ENCODE results near the gene SLC26A1.
"Not testable (repeated sequence)": the region's sequence is repeated elsewhere in the genome, so short reads cannot be mapped to it uniquely, and the experiment has no call there.

Gene SLC26A1

DNA sequence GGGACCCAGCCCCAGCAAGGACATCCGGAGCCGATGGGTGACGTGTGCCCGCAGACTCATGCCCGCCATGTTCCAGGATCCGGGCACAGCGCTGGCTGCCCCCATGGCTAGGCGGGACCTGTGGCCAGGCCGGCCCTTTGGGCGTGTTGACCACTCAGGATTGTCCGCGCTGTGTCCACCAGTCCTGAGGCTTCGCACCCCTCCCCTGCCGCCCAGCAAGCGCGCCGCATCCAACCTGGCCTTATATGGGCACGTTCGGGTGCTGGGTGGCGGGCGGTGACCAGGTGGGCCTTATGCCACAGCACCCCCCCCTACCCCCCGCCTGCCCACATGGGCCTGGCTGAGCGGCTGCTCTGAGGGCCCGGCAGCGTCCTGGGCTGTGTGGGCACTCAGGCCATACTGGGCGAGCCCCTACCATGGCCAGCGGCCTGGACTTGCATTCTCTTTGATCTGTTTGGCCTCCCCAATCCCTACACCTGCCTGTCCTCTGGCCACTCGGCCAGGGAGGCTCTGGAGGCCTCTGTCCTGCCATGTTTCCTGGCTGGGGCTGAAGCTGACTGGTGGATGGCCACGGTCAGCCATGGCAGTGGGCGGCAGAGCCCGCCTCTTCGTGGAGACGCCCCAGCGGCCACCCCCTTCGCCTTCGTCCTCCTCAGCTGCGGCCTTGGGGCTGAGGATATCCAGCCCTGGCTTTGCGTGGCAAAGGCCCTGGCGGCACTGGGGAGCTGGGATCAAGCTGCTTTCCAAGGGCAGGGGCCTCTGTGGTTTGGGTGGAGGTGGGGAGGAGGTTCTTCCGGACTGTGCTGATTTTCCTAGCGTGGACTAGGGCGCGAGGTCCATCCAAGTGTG, 20.2 kb upstream of the SLC26A1 start:
- DNase-seq: no peak

DNA sequence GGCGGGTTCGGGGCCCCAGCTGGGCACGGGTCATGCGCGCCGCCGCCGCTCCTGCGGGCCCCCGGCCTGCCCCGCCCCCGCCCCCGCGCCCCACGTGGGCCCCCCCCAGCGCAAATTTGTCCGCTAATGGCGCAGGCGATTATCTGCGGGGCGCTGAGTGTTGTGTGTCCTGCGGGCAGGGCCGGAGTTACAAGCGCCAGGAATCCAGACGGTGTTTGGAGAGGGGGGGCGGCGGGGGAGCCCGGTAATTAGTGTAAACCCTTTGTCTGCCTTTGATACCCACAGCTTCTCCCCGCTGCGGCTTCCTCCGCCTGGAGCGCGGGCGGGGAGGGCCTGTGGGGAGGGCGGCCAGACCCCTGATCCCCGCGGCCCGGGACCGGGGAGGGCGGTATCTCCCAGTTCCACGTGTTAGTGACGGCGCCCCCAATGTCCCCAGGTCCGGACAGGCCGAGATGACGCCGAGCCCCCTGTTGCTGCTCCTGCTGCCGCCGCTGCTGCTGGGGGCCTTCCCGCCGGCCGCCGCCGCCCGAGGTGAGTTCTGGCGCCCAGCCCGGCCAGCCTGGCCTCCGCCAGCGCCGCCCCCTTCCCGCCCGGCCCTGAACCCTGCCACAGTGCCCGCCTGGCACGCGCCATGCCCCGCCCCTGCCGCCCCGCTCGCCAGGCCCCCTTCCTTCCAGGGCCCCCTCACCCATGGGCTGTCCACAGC, 19.0 kb upstream of the SLC26A1 start:
- DNase-seq: no peak

DNA sequence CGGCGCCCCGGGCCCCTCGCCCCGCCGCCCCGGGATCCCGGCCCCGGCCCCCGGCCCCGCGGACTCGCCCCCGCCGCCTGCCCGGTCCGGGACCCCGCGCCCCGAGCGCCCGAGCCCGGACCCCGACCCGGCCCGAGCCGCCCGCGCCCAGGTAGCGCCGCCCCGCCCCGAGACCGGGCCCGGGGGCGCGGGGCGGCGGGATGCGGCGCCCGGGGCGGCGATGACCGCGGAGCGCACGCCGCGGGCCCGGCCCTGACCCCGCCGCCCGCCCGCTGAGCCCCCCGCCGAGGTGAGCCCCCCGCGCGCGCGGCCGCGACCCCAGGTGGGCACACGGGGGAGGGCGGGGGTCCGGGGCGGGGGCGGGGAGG, 18.4 kb upstream of the SLC26A1 start:
- DNase-seq: no peak

DNA sequence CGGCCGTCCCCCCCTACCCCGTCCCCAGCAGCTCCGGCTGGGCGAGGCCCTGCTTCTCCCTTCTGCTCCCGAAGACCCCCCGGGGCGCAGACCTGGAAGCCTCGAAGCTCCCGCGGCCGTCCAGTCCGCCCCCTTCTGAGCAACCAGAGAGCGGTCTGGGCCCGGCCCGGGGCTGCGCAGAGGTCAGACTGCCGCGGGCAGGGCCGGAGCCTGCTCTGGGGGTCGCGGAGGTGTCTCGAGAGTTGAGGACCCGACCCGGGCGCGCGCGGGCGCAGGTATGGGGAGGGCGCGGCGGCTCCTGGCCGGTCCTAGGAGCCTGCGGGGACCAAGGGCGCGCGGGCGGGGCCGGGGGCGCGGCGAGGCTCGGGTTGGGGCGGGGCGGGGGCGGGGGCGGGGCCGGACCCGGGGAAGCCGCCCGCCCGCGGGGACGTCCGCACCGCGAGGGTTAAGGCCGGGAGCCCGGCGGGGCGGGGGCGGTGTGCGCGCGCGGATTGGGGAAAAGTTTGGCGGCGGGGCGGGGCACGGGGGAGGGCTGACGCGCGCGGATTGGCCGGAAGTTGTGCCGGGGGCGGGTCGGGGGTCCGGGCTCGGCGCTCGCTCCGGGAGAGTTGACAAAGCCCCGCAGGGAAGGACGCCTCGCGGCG, 17.9 kb upstream of the SLC26A1 start, which contains the start of gene FGFRL1:
Gene FGFRL1, plus strand, starts transcription at position 605 of the 644 bp plus-strand sequence. CDS start 860 bp downstream, outside the sequence.
- DNase-seq: peak; percentile 64

DNA sequence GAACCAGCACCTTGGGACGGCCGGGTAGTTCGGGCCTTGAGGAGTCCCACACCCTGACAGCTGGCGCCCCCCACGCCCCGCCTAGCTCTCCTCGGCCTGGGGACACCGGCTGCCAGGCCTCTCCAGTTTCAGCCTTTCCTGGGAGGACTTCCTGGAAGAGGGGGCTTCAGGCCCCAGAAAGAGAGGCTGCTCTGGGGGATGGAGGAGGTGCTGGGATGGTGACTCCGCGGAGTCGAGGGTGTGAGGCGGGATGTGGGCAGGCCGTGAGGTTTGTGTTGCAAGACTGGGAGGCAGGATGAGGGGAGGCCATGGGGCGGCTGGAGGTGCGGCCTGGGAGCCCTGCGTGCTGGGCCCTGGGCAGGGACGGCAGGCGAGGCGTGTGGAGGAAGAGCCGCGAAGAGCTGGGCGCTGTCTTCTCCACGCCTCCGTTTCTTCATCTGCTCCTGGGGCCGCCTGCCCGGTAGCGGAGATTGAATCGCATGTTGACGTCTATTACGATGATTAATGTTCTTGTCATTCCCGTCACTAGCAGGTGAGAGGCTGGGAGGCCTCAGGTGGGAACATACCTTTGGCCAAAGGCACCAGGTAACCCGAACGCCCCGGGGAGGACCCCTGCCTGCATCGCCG, 17.3 kb upstream of the SLC26A1 start:
- DNase-seq: no peak

DNA sequence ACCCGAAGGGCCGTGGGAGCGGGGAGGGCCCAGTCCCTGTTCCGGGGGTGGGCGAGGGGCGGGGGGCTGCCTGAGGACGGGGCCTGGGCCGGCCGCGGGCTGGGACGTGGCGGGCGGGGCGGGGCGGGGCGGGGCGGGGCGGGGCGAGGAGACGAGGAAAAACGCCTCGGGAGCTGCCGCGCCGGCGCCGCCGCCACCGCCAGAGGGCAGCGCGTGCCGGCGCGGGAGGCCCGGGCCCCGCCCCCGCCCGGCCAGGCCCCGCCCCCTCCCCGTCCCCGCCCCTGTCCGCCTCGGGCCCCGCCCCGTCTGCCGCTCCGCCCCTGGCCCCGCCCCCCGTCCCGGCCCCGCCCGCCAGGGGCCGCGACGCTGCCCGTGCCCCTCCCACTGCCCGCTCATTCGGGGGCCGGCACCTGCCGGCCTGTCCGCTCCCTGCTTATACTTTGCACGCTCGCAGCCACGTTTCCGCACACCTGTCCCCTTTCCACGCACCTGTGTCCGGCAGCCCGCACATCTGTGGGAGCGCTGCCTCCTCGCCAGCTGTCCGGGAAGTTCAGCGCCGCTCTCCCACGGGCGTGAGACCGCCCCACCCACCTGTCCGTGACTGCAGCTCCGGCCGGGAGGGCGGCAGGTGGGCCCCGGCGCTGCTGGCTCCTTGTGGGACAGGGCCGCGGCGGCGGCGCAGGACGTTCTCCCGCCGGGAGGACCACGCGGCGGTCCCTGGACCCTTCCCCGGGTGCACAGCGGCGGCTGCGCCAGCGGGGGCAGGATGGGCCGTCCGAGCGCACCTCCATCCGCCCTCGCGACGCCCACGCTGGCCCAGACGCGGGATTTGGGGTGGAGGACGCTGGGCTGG, 16.6 kb upstream of the SLC26A1 start:
- peak; percentile 69 for DNase-seq

DNA sequence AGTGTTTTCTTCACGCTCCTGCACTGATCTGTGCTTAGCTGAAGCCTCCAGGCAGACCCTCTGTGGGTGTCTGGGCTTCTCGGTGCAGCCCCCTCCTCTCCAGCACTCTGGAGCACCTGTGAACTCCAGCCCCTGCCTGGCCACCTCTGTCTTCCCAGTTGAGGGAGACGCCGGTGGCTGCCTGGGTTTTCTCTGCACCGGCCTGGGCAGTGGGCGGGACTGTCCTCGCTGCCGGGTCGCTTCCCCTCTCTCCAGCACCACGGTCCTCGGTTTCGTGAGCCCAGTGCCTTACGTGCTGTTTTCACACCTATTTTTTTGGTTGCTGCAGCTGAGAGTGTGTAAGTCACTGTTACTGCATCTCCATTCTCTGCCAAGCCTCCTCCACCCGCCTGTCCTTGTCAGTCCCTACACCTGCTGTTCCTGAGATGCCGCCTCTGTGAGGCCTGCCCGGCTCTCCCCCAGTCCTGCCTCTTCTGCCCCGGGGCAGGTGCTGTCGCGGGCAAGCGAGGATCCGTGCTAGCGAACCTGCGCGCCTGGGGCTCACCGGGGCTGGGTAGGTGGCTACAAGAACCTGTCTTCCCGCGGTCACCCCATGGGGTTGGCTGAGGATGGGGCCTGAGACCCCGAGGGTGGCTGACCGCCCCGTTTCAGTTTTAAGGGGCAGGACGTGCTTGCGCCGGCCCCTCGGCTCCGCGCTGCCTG, 15.8 kb upstream of the SLC26A1 start:
- DNase-seq: no peak

DNA sequence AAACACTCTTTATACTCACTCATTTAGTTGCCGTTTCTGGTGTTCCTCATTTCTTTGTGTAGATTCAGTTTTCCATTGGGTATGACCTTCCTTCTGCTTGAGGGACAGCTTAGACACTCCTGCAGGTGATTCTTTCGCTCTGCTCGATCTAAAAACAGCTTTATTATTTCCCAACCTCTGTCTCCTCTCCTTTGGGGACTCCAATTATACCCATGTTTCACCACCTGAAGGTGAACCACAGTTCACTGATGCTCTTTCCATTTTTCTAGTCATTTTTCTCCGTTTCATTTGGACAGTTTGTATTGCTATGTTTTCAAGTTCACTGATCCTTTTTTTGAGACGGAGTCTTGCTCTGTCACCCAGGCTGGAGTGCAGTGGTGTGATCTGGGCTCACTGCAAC, 13.7 kb upstream of the SLC26A1 start:
- no peak for DNase-seq

DNA sequence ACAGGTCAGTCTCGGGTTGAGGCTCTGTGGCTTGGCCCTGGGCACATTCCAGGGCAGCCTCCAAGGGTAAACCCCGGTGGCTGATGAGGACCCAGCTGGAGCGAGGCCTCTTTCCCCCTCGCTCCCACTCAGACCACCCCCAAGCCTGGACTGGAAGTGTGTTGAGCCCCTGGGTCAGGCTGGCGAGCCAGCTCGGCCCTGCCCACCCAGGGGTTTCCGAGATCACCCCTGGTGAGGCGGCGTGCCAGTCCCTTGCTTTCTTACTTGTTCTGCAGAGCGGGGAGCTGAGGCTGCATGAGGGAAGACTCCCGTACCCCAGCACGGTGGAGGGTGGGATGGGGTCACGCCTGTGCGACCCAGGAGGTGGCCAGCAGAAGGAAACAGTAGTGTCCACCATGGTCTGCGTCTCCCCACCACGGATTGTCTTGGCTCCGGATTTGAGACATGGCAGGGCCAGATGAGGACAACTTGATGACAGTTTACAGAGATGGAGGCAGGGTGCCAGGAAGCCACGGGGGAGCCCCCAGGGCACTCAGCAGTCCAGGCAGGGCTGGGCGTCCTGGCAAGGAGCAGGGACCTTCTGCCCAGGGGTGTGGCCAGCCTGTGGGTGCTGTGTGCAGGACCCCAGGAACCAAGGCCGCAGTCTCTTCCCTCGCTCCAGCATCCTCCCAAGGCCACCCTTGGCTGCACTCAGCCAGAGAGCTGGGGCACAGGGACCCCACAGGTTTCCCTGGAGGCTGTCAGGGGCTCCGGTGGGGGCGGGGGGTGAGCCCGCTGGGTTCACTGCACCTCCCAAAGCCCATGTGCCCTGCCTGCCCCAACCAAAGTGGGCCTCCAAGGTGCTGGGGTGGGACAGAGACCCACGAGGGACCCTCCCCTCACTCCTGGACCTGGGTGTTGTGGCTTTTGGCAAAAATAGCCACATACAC, 11.6 kb upstream of the SLC26A1 start:
- DNase-seq: no peak

DNA sequence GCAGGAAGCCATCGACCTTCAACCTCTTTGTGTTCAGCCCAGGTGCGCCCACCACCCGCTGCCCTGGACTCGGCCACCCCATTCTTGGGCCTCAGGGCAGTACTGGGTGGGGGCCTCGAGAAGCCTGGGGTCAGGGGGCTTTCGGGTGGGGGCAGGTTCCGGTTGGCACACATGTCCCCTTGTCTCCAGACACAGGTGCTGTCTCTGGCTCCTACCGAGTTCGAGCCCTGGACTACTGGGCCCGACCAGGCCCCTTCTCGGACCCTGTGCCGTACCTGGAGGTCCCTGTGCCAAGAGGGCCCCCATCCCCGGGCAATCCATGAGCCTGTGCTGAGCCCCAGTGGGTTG, 10.8 kb upstream of the SLC26A1 start:
- DNase-seq: no peak

DNA sequence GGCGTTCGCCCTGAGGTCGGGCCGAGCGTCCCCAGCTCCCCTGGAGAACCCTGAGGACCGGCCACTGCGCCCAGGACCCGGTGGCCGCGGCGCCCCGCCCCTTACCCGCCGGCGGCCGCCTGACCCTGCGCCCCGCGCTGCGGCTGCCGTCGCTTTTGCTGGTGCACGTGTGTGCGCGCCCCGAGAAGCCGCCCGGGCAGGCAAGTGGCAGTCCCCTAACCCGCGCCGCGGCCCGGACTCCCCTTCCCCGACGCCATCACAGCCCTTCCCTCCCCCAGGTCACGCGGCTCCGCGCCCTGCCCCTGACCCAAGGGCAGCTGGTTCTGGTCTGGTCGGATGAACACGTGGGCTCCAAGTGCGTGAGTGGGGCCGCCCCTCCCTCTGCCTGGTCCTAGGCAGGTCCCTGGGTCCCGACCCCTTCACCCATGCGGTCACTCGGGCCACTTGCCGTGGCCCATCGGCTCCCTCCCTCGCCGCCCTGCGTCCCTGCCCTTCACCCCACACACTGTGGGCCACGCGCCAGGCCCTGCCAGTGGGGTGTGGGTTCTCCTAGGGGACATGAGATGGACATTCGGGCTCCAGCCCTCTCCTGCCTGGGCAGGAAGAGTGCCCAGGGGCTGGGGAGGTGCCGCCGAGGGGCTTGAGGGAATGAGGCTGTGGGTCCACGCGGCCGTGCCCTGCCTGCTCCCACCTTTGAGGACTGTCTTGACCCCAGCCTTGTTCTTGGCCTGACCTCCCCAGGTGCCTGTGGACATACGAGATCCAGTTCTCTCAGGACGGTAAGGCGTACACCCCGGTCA, 10.3 kb upstream of the SLC26A1 start:
- no peak for DNase-seq

DNA sequence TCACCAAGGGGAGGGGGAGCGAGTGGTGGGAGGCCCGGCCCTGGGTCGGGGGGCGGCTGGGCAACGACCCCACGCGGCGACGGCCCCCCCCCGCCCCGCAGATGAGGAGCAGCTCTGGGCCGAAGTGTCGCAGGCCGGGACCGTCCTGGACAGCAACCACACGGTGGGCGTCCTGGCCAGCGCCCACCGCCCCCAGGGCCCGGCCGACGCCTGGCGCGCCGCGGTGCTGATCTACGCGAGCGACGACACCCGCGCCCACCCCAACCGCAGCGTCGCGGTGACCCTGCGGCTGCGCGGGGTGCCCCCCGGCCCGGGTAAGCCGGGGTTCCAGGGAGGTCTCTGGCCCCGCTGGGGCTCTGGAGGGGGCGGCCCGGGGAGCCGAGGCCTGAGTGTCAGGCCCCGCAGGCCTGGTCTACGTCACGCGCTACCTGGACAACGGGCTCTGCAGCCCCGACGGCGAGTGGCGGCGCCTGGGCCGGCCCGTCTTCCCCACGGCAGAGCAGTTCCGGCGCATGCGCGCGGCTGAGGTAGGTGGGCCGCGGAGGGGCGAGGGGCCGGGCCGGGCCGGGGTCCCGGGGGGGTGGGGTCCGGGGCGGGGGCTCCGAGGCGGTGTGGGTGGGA, 9.5 kb upstream of the SLC26A1 start:
- no peak for DNase-seq

DNA sequence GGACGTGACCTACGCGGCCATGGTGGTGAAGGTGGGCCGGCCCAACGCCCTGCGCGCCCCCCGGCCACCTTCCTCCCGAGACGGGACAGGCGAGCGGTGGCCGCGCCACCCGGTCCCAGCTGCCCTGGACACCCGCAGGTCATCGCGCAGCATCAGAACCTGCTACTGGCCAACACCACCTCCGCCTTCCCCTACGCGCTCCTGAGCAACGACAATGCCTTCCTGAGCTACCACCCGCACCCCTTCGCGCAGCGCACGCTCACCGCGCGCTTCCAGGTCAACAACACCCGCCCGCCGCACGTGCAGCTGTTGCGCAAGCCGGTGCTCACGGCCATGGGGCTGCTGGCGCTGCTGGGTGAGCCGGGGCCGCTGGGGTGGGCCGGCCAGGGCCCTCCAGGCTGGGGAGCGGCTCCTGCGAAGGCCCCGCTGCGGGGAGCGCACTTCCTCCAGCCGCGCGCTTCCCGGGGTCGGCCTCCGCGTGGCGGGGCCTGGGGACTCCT, 9.0 kb upstream of the SLC26A1 start:
- no peak for DNase-seq

DNA sequence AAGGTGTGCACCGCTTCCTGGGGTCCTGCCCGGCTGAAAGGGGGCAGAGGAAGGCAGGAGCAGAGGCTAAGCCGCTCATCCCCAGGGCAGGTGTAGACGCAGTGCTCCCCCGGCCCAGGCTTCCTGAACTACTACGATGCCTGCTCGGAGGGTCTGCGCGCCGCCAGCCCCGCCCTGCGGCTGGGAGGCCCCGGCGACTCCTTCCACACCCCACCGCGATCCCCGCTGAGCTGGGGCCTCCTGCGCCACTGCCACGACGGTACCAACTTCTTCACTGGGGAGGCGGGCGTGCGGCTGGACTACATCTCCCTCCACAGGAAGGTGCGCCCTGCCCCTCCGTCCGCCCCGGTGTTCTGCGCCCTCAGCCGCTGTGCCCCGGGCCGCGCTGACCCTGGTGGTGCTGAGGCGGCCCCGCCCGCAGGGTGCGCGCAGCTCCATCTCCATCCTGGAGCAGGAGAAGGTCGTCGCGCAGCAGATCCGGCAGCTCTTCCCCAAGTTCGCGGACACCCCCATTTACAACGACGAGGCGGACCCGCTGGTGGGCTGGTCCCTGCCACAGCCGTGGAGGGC, 8.4 kb upstream of the SLC26A1 start:
- no peak for DNase-seq

DNA sequence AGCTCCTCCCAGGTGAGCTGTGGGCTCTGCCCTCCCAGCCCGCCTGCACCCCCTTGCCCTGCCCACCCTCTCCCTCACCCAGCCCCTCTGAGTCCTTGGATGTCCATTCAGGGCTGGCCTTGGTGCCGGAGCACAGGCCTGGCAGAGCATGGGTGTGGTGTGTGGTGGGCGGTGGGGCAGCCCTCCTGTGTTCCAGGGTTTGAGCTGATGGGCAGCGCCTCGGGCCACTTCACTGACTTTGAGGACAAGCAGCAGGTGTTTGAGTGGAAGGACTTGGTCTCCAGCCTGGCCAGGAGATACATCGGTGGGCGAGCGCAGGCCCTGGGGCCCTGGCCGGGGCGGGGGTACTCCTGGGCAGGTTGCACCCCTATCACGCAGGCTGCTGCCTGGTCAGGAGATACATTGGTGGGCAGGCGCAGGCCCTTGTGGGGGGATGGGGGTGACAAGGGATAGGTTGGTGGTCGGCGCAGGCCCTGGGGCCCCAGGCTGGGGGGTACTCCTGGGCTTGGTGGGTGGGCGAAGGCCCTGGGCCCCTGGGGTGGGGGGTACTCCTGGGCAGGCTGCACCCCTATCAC, 7.6 kb upstream of the SLC26A1 start:
- DNase-seq: no peak

DNA sequence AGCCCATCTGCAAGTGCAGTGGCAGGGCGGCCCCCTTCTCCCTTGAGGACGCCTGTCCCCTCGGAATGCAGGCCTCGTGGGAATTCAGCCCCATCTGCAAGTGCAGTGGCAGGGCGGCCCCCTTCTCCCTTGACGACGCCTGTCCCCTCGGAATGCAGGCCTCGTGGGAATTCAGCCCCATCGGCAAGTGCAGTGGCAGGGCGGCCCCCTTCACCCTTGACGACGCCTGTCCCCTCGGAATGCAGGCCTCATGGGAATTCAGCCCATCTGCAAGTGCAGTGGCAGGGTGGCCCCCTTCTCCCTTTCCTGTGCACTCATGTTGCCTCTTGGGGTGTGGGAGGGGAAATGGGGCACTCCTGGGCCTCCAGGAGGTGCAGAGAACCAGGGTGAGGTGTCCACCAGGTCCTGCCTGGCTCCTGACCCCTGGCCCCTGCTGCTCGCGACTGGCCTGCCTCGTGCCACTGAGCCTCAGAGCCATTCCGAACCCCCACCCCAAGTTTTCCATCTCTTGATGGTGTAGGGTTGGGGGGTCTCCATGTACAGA, 6.8 kb upstream of the SLC26A1 start:
- DNase-seq: no peak

DNA sequence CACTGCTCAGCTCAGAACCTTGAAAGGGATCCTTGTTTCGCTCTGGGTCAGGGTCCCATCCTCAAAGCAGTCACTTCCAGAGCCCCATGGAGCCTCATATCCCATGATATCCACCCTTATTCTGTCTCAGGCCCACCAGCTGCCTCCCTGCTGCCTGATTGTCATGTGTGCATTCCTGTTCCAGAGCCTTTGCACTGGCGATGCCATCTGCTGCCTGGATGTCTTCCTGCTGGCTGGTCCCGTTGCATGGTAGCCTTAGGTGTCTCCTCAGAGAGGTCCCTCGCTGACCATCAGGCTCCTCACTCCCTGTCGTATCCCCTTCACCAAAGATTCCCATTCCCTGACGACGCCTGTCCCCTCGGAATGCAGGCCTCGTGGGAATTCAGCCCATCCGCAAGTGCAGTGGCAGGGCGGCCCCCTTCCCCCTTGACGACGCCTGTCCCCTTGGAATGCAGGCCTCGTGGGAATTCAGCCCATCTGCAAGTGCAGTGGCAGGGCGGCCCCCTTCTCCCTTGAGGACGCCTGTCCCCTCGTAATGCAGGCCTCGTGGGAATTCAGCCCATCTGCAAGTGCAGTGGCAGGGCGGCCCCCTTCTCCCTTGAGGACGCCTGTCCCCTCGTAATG, 6.1 kb upstream of the SLC26A1 start:
- DNase-seq: not testable (repeated sequence)
